H9 (cell line): Measurements from ENCODE around the gene CCNY. TPM values are rescaled to one million over a fixed set of nuclear protein-coding genes. Genes with fewer than 3 reads are reported as not detected.

Experiments used
- DNase-seq: peaks from one replicate; pipeline ENCODE4 v3.0.0-alpha.2; 2017
- H2AFZ ChIP-seq: one replicate; pipeline ENCODE4 v1.6.1; 2013; ENCODE audit warnings: mild to moderate bottlenecking, low read length, control low read depth, moderate library complexity
- H2AK5ac ChIP-seq: 2 replicates; pipeline ENCODE4 v1.6.1; 2013; ENCODE audit warnings: low read length, control low read depth, mixed read lengths; ENCODE audit not compliant: insufficient read length
- H2BK120ac ChIP-seq: one replicate; pipeline ENCODE4 v1.6.1; 2013; ENCODE audit warnings: low read depth, mild to moderate bottlenecking, low read length, control low read depth, inconsistent platforms; ENCODE audit not compliant: poor library complexity, severe bottlenecking
- H2BK12ac ChIP-seq: 2 replicates; pipeline ENCODE4 v1.6.1; 2013; ENCODE audit warnings: low read length, control low read depth, mixed read lengths, low read depth; ENCODE audit not compliant: insufficient read length
- H2BK15ac ChIP-seq: 2 replicates; pipeline ENCODE4 v1.6.1; 2013; ENCODE audit warnings: low read depth, low read length, control low read depth
- H2BK20ac ChIP-seq: one replicate; pipeline ENCODE4 v1.6.1; 2013; ENCODE audit warnings: low read depth, mild to moderate bottlenecking, low read length, control low read depth, inconsistent platforms; ENCODE audit not compliant: poor library complexity, severe bottlenecking
- H2BK5ac ChIP-seq: 2 replicates; pipeline ENCODE4 v1.6.1; 2013; ENCODE audit warnings: low read length, control low read depth, mixed read lengths; ENCODE audit not compliant: insufficient read length
- H3K14ac ChIP-seq: 2 replicates; pipeline ENCODE4 v1.6.1; 2013; ENCODE audit warnings: low read length, control low read depth; ENCODE audit not compliant: insufficient read depth
- H3K18ac ChIP-seq: 2 replicates; pipeline ENCODE4 v1.6.1; 2013; ENCODE audit warnings: low read depth, mild to moderate bottlenecking, mixed read lengths, low read length, control low read depth; ENCODE audit not compliant: insufficient read length
- H3K23ac ChIP-seq: 2 replicates; pipeline ENCODE4 v1.6.1; 2013; ENCODE audit warnings: low read length, control low read depth, mixed read lengths, low read depth; ENCODE audit not compliant: insufficient read length
- H3K23me2 ChIP-seq: 2 replicates; pipeline ENCODE4 v1.6.1; 2013; ENCODE audit warnings: low read depth, mild to moderate bottlenecking, mixed read lengths, low read length, control low read depth; ENCODE audit not compliant: insufficient read length, poor library complexity, severe bottlenecking
- H3K27ac ChIP-seq: 2 replicates; pipeline ENCODE4 v1.5.1; 2013; ENCODE audit warnings: low read length, control low read depth, mixed read lengths, low read depth; ENCODE audit not compliant: insufficient read length
- H3K27me3 ChIP-seq: 2 replicates; pipeline ENCODE4 v1.6.1; 2013; ENCODE audit warnings: low read length, control low read depth, inconsistent platforms; ENCODE audit not compliant: insufficient read depth
- H3K4ac ChIP-seq: 2 replicates; pipeline ENCODE4 v1.6.1; 2013; ENCODE audit warnings: low read depth, mild to moderate bottlenecking, control low read depth, inconsistent platforms, low read length, moderate library complexity
- H3K4me1 ChIP-seq: 2 replicates; pipeline ENCODE4 v1.6.1; 2013; ENCODE audit warnings: low read length, control low read depth, inconsistent platforms; ENCODE audit not compliant: insufficient read depth
- H3K4me2 ChIP-seq: 2 replicates; pipeline ENCODE4 v1.6.1; 2013; ENCODE audit warnings: low read length, control low read depth, mixed read lengths; ENCODE audit not compliant: insufficient read length, insufficient read depth
- H3K56ac ChIP-seq: 2 replicates; pipeline ENCODE4 v1.6.1; 2013; ENCODE audit warnings: low read depth, mild to moderate bottlenecking, mixed read lengths, low read length, control low read depth; ENCODE audit not compliant: insufficient read length
- H3K79me1 ChIP-seq: 2 replicates; pipeline ENCODE4 v1.6.1; 2013; ENCODE audit warnings: low read depth, mild to moderate bottlenecking, moderate library complexity, low read length, control low read depth, inconsistent platforms; ENCODE audit not compliant: insufficient read depth, poor library complexity, severe bottlenecking
- H3K79me2 ChIP-seq: 2 replicates; pipeline ENCODE4 v1.6.1; 2013; ENCODE audit warnings: low read length, control low read depth, inconsistent platforms; ENCODE audit not compliant: insufficient read depth
- H3K9ac ChIP-seq: 2 replicates; pipeline ENCODE4 v1.6.1; 2013; ENCODE audit warnings: low read length, control low read depth, mixed read lengths; ENCODE audit not compliant: insufficient read length; ENCODE audit errors: extremely low read depth
- H3K9me3 ChIP-seq: one replicate; pipeline ENCODE4 v1.6.1; 2013; ENCODE audit warnings: low read depth, low read length, inconsistent platforms; ENCODE audit not compliant: control insufficient read depth
- H3T11ph ChIP-seq: one replicate; pipeline ENCODE4 v1.6.1; 2013; ENCODE audit warnings: mild to moderate bottlenecking, low read length, control low read depth, inconsistent platforms
- H4K20me1 ChIP-seq: one replicate; pipeline ENCODE4 v1.6.1; 2013; ENCODE audit not compliant: control insufficient read depth, insufficient read length, insufficient read depth
- H4K5ac ChIP-seq: 2 replicates; pipeline ENCODE4 v1.6.1; 2013; ENCODE audit warnings: low read depth, mild to moderate bottlenecking, mixed read lengths, low read length, control low read depth; ENCODE audit not compliant: insufficient read length
- H4K8ac ChIP-seq: replicated peaks from 2 replicates; pipeline ENCODE4 v1.6.1; 2013; ENCODE audit warnings: low read length, control low read depth, mixed read lengths, low read depth; ENCODE audit not compliant: insufficient read length
- H4K91ac ChIP-seq: 2 replicates; pipeline ENCODE4 v1.6.1; 2013; ENCODE audit warnings: low read depth, mild to moderate bottlenecking, moderate library complexity, mixed read lengths, low read length, control low read depth; ENCODE audit not compliant: insufficient read length
- H3K27ac Mint-ChIP-seq, 3 experiments: 2 replicates in 2 of 3; 3 replicates in 1 of 3; pipeline ENCODE4 v1.8.0; 2020 to 2021; ENCODE audit warnings: mixed read lengths in 3 of 3, mild to moderate bottlenecking in 1 of 3, moderate library complexity in 1 of 3
- H3K27me3 Mint-ChIP-seq: 2 replicates; pipeline ENCODE4 v1.8.0; 2021; ENCODE audit warnings: low read depth, mild to moderate bottlenecking, moderate library complexity, mixed read lengths
- H3K36me3 Mint-ChIP-seq, 3 experiments: 2 replicates in 2 of 3; 3 replicates in 1 of 3; pipeline ENCODE4 v1.8.0; 2020 to 2021; ENCODE audit warnings: low read depth in 3 of 3, mixed read lengths in 3 of 3; ENCODE audit not compliant: insufficient read depth in 1 of 3
- H3K4me1 Mint-ChIP-seq, 2 experiments: 2 replicates each; pipeline ENCODE4 v1.8.0; 2020; ENCODE audit warnings: mixed read lengths in 2 of 2
- H3K4me3 Mint-ChIP-seq, 2 experiments: 2 replicates in 1 of 2; 3 replicates in 1 of 2; pipeline ENCODE4 v1.8.0; 2020 to 2021; ENCODE audit warnings: mild to moderate bottlenecking in 2 of 2, mixed read lengths in 2 of 2, moderate library complexity in 1 of 2
- H3K9me3 Mint-ChIP-seq, 2 experiments: 2 replicates in 1 of 2; 3 replicates in 1 of 2; pipeline ENCODE4 v1.8.0; 2020; ENCODE audit warnings: mild to moderate bottlenecking in 2 of 2, mixed read lengths in 2 of 2, moderate library complexity in 1 of 2
- CTCF ChIP-seq: fragments of 200-600 bp; sonication (generic); conservative IDR thresholded peaks from 3 replicates; pipeline ENCODE4 v1.8.0; 2021; ENCODE audit warnings: antibody characterized with exemption, mild to moderate bottlenecking
- WGBS: extraction: QIAGEN DNeasy Blood & Tissue Kit; methylation state at CpG from one replicate; pipeline ENCODE4 v1.1.7; 2013; ENCODE audit warnings: missing lambda C conversion rate, low lambda C conversion rate, mixed read lengths; ENCODE audit not compliant: insufficient read length; ENCODE audit errors: extremely low coverage; 5-methylcytosine and 5-hydroxymethylcytosine counted together
- total RNA-seq: library from RNA; stranded (reverse); gene quantifications from 2 replicates; pipeline ENCODE4 v1.2.1, GENCODE V29; 2021

The CCNY gene
- total RNA-seq, 1 experiment from 2014 or later = 62.1 TPM

GRCh38 chr10:35573796-35574195, 237.5 kb downstream of the CCNY start:
- Histone ChIP-seq H4K8ac (no peak overlapping the region), H3K79me1 (no peaks in the 10 kb centered on the region), H2BK15ac (no peak overlapping the region), H3K9me3 (no peaks in the 10 kb centered on the region), H3K14ac (no peak overlapping the region), H2BK5ac (no peak overlapping the region), H3K27ac (no peak overlapping the region), H4K5ac (no peak overlapping the region), H2AK5ac (no peak overlapping the region), H3T11ph (no peak overlapping the region), H3K4ac (no peak overlapping the region), H3K4me1 (no peaks in the 10 kb centered on the region), H3K9ac (no peak overlapping the region), H2AFZ (no peak overlapping the region), H3K23me2 (no peaks in the 10 kb centered on the region), H2BK120ac (no peak overlapping the region), H3K56ac (no peak overlapping the region), H2BK12ac (no peak overlapping the region), H3K23ac (no peak overlapping the region), H4K20me1 (no peaks in the 10 kb centered on the region), H2BK20ac (no peak overlapping the region), H3K27me3 (no peaks in the 10 kb centered on the region), H3K4me2 (no peak overlapping the region), H3K18ac (no peak overlapping the region), H4K91ac (no peak overlapping the region), H3K79me2 (no peaks in the 10 kb centered on the region)
- WGBS = no CpG with 5 or more reads among the region's 1 CpG
- no peaks in the 10 kb centered on the region; a peak in 3 of 5 replicates for H3K9me3 Mint-ChIP-seq
- TF ChIP-seq CTCF = no peak
- no peak for DNase-seq
- H3K36me3 Mint-ChIP-seq = peaks cover 7 to 20% (median 11%) of the 10 kb centered on the region in 3 experiments; a peak in 6 of 7 replicates
- peaks cover 11 to 13% of the 10 kb centered on the region in 2 experiments for H3K4me1 Mint-ChIP-seq
- peak overlapping the region in 2 of 3 experiments; percentile 9 to 24; a peak in 2 of 7 replicates for H3K27ac Mint-ChIP-seq
- no peaks in the 10 kb centered on the region for H3K27me3 Mint-ChIP-seq
- H3K4me3 Mint-ChIP-seq = no peak overlapping the region
